NCI-H2029 (cell line): ENCODE results near the gene RFNG.

Experiments used
- DNase-seq: peaks from one replicate; lab custom pipeline; 2025; lab: John Stamatoyannopoulos, UW

Gene RFNG, protein sequence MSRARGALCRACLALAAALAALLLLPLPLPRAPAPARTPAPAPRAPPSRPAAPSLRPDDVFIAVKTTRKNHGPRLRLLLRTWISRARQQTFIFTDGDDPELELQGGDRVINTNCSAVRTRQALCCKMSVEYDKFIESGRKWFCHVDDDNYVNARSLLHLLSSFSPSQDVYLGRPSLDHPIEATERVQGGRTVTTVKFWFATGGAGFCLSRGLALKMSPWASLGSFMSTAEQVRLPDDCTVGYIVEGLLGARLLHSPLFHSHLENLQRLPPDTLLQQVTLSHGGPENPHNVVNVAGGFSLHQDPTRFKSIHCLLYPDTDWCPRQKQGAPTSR

DNA sequence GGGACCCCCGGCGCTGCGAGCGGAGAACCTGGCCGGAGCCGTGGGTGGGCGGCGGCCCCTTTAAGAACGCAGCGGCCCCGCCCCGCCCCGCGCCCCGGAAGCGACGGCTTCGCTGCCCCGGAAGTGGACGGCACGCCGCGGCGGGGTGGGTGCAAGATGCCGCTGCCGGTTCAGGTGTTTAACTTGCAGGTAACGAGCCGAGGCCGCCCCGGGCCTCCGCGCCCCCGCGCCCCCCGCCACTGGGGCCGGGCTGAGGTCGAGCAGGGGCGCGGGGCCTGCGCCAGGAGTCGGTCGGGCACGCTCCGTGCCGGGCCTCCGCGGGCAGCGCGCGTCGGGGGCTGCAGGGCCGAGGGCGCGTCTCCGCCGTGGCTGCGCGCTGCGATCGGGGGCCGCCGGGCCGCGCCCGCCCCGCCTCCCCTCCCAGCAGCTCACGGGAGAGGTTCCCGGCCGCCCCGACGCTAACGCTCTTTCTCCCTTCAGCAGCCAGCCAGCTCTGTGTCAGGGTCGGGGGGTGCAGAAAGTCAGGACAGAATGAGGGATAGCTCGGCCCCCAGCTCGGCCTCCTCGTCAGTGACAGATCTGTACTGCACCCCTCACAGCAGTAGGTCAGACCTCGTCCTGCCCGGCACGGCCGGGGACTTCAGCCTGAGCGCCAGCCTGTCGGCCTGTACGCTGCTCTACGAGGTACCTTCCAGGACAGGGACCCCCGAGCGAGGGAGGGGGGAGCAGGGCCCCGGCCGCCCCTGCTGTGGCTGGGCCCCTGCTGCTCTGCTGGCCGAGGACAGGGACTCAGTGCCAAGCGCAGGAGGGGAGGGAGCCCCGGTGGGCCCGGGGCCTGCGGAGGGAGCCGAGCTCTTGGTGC is at the start of gene RFNG, which contains the start of gene GPS1:
Gene RFNG (minus strand): TSS at position 36 of the 862 bp plus-strand sequence. CDS start 45 bp downstream, outside the sequence.
Gene GPS1 (plus strand): TSS at position 123 of the 862 bp plus-strand sequence. CDS start 34 bp downstream, at position 157.
- peak; percentile 23 for DNase-seq

- DNase-seq = no peak
Observed at GRCh38 chr17:82101301-82101715, 49.7 kb upstream of the RFNG start.

DNA sequence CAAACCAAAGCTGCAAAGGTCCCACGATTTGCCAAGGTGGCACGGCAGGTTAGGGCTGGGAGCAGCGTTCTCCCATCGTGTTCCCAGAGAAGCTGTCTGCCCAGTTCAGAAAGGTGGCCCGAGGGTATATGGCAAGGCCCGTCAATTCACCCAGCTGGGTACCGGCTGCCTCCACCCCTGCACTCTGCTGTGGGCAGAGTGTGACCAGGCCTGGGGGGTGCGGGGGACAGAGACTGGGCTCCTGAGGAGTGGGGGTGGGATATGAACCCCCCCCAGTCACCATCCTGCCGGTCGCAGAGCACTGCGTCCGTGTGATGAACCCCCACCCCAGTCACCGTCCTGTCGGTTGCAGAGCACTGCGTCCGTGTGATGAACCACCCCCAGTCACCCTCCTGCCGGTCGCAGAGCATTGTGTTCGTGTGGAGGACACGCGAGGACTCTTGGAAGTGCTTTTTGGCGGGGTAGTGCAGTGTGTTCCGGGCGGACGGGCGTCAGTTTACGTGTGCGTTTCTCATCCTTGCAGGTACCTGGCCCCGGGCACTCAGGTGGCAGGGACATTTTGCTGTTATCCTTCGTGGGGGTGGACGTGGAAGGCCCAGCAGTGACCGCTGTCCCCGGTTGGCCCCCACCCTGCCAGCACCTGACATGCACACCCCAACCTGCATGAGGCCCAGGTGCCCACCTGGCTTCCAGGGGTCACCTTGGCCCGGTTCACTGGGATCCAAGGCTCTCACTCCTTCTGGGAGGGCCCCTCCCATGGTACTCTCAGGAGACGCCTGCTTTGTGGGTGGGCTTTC is 49.1 kb upstream of the RFNG start:
- DNase-seq = no peak

GRCh38 chr17:82098939-82099763 is 47.5 kb upstream of the RFNG start:
- DNase-seq = no peak

DNA sequence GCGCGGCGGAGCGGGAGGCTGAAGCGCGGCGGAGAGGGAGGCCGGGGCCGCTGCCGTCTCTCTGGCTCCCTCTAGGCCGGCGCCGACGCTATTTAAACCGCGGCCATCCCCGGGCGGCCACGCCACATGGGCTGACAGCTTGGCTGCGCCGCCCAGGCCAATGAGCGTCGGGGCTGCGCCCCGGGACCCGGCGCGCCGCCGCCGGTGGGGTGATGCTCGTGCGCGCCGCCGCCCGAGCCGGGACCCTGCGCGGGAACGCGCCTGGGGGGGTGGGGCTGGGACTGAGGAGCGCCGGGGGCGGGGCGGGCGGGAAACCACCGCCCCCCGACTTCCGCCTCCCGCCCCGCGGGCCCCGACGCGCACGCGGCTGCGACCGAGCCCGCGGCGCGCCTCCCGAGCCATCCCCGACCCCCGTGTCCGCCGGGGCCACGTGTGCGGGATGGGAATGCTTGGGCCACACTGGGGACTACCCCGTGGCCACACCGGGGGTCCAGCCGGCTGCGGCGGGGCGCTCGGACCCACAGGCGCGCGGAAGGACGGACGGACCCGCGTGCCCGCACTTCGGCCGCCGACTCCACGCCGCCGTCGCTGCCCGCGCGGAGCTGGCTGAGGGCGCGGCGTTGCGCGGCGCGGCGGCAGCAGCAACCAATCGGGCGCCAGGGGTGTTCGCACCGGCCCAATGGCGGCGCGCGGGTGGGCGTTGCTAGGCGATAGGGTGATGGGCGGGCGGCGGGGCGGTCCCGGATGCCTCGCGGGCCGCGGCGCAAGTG is 46.7 kb upstream of the RFNG start, which contains the start of gene FASN:
Gene FASN (minus strand): TSS at position 68 of the 770 bp plus-strand sequence. CDS start 1,791 bp downstream, outside the sequence.
- peak; percentile 81 for DNase-seq

GRCh38 chr17:82097919-82098168 is 46.2 kb upstream of the RFNG start:
- DNase-seq = no peak

DNA sequence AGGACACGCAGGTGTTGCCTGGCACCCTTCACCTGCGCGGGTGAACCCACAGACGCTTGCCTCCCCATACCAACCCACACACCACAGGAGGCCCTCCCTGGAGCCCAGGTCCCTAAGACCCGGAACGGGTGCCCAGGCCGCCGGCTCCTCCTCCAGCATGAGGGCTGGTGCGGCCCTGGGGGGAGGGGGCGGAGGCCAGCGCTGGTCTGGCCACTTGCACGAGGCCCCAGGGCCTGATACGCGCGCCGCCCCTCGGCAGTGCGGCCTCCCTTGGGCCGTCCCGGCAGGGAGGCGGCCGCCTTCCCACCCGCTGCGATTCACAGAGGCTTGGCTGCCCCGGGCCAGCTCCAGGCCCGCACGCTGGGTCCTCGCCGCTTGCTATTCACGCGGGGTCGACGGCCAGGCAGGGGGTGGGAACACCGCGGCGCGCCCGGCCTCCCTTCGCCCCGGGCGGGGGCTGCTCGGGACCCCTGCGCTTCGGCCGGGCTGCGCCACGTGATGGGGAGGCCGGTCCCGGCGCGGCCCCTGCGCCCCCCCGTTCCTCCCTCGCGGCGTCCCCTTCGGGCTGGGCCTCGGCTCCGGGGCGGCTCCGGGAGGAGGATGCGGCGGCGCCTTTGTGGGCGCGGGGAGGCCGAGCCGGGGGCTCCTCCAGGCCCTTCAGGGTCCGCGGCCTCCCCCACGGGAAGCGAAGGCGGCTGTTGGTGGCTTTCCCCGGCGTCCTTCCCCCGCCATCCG is 45.7 kb upstream of the RFNG start:
- no peak for DNase-seq

DNA sequence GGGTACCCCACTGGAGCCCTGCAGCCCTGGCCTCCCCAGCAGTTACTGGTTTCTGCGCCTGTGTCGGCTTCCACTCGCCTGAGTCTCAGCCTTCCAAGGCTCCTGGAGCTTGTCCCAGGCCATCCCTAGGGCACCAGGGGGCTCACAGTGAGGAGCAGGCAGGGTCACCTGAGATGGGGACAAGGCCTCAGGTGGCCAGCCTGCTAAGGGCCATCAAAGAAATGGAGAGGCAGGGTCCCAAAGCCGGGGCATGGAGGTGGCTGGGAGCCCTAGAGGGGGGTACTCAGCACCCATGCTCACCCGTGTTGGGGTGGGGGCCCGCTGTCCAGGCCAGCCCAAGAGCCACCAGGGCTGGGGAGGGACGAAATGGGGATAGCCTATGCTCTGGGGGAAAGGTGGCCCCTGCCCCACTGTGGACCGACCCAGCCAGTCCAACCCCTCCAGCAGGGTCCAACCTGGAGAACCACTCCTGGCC is 45.1 kb upstream of the RFNG start:
- DNase-seq = no peak

GRCh38 chr17:82095777-82096708 is 44.4 kb upstream of the RFNG start:
- DNase-seq = no peak

- DNase-seq = no peak
Observed at GRCh38 chr17:82094931-82095776, 43.5 kb upstream of the RFNG start.

DNA sequence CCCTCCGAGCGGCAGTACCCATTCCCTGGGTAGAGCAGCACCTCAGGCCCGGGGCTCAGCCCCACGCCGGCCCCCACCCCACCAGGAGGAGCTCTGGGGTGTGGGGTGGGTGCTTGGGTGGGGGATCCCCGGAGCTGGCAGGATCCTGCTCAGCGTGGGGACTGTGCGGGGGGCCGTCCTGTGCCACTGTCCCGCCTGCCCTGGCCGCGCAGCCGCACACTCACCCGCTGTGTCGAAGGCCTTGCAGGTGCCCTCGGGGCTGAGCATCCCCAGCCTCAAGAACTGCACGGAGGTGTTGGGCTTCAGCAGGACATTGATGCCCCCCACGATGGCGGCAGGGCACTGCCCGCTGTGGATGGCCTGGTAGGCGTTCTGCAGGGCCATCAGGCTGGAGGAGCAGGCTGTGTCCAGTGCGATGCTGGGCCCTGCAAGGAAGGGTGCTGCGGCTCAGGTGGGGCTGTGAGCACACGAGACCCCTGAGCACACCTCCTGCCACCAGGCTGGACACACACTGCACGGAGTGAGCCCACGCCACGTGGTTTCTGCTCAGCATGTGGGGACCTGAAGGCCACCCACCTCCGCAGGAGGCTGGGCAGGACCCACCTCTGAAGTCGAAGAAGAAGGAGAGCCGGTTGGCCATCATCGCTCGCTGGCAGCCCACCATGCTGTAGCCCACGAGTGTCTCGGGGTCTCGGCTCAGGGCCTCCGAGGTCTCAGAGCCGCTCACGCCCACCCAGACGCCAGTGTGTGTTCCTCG is 41.6 kb upstream of the RFNG start:
- no peak for DNase-seq

DNA sequence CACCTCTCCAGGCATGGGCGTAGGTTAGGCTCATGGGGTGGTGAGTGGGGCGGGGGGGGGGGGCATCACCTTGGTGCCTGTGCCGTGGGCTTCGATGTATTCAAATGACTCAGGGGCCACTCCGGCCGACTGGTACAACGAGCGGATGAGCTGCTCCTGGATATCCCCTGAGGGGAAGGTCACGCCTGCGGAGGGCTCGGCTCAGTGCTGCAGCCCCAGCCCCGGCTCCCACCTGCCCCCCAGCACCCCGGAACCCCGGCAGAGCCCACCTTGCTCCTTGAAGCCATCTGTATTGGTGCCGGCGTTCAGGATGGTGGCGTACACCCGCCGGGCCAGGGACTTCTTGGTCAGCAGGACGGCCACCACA is 41.0 kb upstream of the RFNG start:
- DNase-seq = no peak

- no peak for DNase-seq
Observed at GRCh38 chr17:82092094-82092586, 40.5 kb upstream of the RFNG start.

- no peak for DNase-seq
Observed at GRCh38 chr17:82091264-82092066, 39.9 kb upstream of the RFNG start.

DNA sequence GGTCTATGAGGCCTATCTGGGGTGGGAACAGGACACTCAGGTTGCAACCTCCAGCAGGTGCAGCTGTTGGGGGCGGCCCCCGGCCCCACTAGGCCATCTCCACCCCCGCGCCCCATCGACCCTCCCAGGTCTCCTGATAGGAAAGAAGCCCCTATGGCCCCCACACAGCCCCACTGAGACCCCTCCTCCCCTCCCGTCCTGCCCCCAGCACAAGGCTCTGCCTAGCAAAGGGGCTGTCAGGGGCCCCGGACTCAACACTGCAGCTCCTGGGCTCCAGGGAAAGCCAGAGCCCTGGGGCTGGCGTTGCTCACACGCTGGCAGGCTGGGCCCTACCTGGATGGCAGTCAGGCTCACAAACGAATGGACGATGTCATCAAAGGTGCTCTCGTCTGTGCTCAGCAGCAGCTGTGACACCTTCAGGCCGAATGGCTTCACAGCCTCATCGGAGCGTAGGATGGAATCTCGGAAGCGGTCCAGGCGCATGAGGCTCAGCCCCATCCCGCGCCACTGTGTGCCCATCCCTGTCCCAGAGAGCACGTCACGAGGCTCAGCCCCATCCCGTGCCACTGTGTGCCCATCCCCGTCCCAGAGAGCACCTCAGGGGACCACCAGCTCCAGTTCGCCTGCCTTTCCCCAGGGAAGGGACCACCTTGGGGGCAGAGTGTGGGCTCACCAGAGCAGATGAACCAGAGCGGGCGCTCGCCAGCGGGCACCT is 39.1 kb upstream of the RFNG start:
- DNase-seq = no peak
